ENCODE data around the gene PKIB.

DNA sequence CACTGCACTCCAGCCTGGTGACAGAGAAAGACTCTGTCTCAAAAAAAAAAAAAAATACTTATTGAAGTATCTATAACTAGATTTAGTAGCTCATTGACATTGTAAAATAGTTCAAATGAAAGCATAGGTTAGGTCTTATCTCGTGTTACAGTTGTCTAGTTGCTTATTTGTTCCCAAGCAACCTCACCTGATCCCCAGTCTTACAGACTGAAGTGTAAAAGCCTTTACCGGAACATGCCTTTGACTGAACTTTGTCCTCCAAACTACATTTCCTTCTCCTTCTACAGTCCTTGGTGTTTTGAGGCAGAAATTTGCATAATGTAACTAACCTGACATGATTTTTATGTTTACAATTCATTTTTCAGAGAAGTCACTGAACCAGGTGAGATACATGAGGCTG is 61.0 kb downstream of the PKIB start:
- no peak for TF ChIP-seq SNAI2 (CRISPR knock-in tag; IDR thresholded peaks at IDR 0.05)
- no peak for TF ChIP-seq ARNTL (CRISPR knock-in tag; IDR thresholded peaks at IDR 0.05; ENCODE audit: borderline replicate concordance, low read depth)
- no peak for TF ChIP-seq ZNF8 (CRISPR knock-in tag; IDR thresholded peaks at IDR 0.05)
- TF ChIP-seq POU6F1 (CRISPR knock-in tag; IDR thresholded peaks at IDR 0.05; ENCODE audit: borderline replicate concordance, low read depth) = no peak
